Activated naive CD4-positive, alpha-beta T cell treated with anti-CD3 and anti-CD28 coated beads, Interleukin-2, amount 50 U/mL, for 72 hours (primary cell): Measurements from ENCODE around the gene FAM32A. TPM values are rescaled to one million over a fixed set of nuclear protein-coding genes. Genes with fewer than 3 reads are reported as not detected.
"Not testable (repeated sequence)": the region's sequence is repeated elsewhere in the genome, so short reads cannot be mapped to it uniquely, and the experiment has no call there.

Experiments used
- ATAC-seq, 2 donors: fragments of 150-1000 bp; cut with Tn5 transposase; 2 replicates each; pipeline ENCODE4 v1.10.0; 2021; ENCODE audit warnings: mild to moderate bottlenecking in 2 of 2, moderate library complexity in 2 of 2
- DNase-seq, 2 donors: peaks; one replicate each; pipeline ENCODE4 v3.0.0; 2021 to 2022; ENCODE audit warnings: low spot score in 2 of 2
- H3K27ac Mint-ChIP-seq, 2 donors: one replicate each; pipeline ENCODE4 v1.8.0; 2022; ENCODE audit warnings: mild to moderate bottlenecking in 2 of 2, mixed read lengths in 2 of 2
- H3K36me3 Mint-ChIP-seq, 2 donors: one replicate each; pipeline ENCODE4 v1.8.0; 2022; ENCODE audit warnings: mixed read lengths in 2 of 2
- H3K9me3 Mint-ChIP-seq, 2 donors: one replicate each; pipeline ENCODE4 v1.8.0; 2022; ENCODE audit warnings: mixed read lengths in 2 of 2
- total RNA-seq, 2 donors: library from RNA; stranded (reverse); gene quantifications; one replicate each; pipeline ENCODE4 v1.2.3, GENCODE V29; 2022

The FAM32A gene
- total RNA-seq, 2 donors from 2014 or later = 49.9 to 53.2 TPM

DNA sequence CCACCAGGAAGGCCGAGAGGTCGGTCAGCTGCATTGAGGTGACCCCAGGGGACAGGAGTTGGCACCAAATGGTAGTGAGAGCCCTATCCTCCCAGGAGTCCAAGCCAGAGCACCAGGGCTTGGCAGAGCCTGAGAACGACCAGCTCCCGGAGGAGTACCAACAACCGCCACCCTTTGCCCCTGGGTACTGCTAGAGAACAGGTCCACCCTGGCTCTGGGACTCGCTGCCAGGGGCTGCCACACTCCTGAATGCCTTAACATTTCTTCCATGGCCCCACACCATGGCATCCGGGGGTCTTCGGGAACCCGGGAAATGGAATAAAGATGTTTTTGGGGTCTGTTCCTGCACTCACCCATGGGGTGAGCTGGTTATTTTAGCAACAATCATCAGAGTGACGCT is 27.6 kb upstream of the FAM32A start:
- no peak for ATAC-seq
- H3K9me3 Mint-ChIP-seq = no peaks in the 10 kb centered on the region
- H3K27ac Mint-ChIP-seq = no peak overlapping the region
- DNase-seq = no peak
- H3K36me3 Mint-ChIP-seq = peaks cover 23 to 46% of the 10 kb centered on the region in 2 donors

DNA sequence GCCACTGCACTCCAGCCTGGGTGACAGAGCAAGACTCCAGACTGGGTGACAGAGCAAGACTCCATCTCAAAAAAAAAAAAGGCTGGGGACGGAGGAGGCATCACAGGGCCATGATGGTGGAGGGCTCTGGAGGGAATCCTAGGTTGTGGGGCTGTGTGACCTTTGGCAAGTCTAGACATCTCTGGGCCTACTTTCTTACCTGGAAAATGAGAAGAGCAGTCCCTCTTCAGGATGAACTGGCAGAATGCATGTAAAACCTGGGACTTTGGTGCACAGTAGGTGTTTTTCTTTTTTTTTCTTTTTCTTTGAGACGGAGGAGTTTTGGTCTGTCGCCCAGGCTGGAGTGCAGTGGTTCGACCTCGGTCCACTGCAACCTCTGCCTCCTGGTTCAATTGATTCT is 25.6 kb upstream of the FAM32A start:
- DNase-seq (no peak), ATAC-seq (no peak)
- H3K36me3 Mint-ChIP-seq = peaks cover 12 to 29% of the 10 kb centered on the region in 2 donors
- no peak overlapping the region for H3K27ac Mint-ChIP-seq
- no peaks in the 10 kb centered on the region for H3K9me3 Mint-ChIP-seq

DNA sequence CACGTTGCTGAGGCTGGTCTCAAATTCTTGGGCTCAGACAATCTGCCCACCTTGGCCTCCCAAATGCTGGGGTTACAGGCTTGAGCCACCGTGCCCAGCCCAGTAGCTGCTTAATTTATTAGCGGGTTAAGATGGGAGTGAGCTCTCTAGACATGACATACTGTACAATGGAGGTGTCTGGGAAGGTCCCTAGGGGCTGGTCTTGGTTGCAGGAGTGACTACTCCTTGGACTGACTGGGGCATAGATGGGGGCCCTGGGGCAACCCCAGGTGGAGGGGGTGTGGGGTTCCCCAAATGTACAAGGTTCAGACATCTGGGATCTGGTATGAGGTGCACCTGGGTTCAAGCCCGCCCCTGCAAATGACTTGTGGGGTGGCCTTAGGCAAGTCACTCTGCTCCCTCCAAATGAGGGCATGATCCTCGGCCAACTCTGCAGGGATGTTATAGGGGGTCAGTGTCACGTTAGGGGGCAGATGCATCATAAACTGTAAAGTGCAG is 24.7 kb upstream of the FAM32A start:
- H3K27ac Mint-ChIP-seq = peak overlapping the region in 1 of 2 donors; percentile 88
- peak in 1 of 2 donors; percentile 87 for ATAC-seq
- no peaks in the 10 kb centered on the region for H3K9me3 Mint-ChIP-seq
- peaks cover 5 to 22% of the 10 kb centered on the region in 2 donors for H3K36me3 Mint-ChIP-seq
- no peak for DNase-seq

DNA sequence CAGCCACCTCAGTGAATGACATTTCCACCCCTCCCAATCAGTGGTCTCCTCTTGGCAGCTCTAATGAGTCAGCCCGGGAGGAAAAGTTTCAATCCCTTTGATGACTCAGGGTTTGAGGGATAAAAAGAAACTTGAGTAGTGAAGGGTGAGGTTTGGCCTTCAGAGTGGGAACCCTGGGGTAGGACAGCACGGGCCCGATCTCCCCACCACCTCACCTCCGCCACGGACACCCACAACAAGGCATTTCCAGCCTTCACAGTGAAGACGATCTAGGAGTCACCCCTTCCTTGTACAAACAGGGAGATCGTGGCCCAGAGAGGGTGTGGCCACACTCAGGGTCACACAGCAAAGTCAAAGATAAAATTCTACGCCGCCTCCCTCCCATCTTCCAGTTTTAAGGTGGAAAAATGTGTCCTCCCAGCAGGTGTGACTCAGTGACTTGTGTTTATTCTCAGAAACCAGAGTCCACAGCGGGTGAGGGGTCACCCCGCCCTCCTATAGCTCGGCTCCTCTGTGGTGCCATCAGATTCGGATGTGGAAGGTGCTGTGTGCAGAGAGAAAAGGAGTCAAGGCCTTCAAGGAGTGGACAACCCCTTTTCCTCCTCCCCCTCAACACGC is 24.2 kb upstream of the FAM32A start:
- Mint-ChIP-seq H3K27ac (peak overlapping the region; percentile 65 to 88), H3K36me3 (peaks cover 5 to 17% of the 10 kb centered on the region in 2 donors), H3K9me3 (no peaks in the 10 kb centered on the region)
- peak; percentile 87 to 91 for ATAC-seq
- DNase-seq = peak; percentile 56 to 88

DNA sequence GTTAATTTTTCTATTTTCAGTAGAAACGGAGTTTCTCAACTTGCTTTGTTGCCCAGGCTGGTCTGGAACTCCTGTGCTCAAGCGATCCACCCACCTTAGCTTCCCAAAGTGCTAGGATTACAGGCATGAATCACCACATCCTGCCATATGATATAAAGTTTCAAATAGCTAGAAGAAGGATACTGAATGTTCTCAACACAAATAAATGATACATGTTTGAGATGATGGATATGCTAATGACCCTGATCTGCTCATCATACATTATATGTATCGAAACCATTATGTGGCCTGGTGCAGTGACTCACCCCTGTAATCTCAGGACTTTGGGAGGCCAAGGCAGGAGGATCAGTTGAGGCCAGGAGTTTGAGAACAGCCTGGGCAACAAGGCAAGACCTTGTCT is 23.4 kb upstream of the FAM32A start:
- peak; percentile 14 to 35 for ATAC-seq

DNA sequence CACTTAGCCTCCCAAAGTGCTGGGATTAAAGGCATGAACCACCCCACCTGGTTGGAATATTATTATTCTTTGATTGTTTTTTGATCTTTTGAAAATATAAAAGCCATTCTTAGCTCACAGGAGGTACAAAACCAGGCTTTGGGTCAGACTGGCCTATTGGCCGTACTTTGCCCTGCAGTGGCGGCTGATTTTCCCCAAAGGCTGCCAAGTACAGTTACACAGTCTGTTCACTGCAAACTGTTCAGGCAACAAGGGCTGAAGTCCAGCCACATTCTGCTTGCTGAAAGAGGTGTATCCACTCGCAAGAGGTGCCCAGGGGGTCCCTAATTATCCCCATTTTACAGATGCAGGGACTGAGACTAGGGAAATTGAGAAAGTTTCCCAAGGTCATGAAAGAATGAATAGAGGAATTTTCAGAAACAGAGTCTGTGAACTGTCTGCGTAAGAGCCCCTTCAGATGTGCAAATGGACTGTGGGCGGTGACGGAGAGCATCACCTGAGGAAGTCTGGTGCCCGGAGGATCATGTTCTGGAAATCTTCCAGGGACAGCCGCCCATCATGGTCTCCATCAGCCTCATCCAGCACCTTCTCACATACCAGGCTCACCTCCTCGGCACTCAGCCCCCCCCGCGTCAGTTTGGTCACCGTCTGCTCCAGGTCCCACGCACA is 20.9 kb upstream of the FAM32A start:
- Mint-ChIP-seq H3K36me3 (no peaks in the 10 kb centered on the region), H3K9me3 (no peaks in the 10 kb centered on the region), H3K27ac (no peak overlapping the region)
- no peak for ATAC-seq
- no peak for DNase-seq

More for the DNA sequence above, 23.4 kb upstream of the FAM32A start:
- Mint-ChIP-seq H3K36me3 (peaks cover 0 to 10% of the 10 kb centered on the region in 2 donors), H3K27ac (peak overlapping the region; percentile 60 to 88), H3K9me3 (no peaks in the 10 kb centered on the region)
- no peak for DNase-seq

DNA sequence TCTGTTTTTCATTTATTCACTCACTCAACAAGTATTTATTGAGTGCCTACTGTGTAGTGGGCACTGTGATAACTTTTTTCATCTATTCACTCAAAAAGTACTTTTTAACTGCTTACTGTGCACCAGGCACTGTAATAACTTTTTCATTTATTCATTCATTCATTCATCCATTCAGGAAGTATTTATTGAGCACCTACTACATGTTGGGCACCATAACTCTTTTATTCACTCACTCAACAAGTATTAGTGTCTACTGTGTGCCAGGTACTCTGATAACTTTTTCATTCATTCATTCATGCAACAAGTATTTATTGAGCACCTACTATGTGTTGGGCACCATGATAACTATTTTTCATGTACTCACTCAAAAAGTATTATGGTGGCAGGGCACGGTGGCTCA is 18.8 kb upstream of the FAM32A start:
- Mint-ChIP-seq H3K36me3 (no peaks in the 10 kb centered on the region), H3K9me3 (no peaks in the 10 kb centered on the region), H3K27ac (no peak overlapping the region)
- ATAC-seq (no peak), DNase-seq (no peak)

DNA sequence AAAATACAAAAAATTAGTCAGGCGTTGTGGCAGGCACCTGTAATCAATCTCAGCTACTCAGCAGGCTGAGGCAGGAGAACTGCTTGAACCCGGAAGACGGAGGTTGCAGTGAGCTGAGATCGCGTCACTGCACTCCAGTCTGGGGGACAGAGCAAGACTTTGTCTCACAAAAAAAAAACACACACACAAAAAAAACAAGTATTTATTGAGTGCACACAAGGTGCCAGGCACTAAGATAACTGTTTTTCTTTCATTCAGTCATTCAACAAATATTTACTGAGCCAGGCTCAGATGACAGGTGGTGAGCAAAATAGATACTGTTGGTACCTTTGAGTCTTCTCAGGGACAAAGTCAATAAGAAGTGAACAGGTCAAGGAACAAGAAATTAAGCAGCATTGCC is 18.2 kb upstream of the FAM32A start:
- Mint-ChIP-seq H3K36me3 (no peaks in the 10 kb centered on the region), H3K9me3 (no peaks in the 10 kb centered on the region), H3K27ac (no peak overlapping the region)
- no peak for ATAC-seq
- DNase-seq = no peak

DNA sequence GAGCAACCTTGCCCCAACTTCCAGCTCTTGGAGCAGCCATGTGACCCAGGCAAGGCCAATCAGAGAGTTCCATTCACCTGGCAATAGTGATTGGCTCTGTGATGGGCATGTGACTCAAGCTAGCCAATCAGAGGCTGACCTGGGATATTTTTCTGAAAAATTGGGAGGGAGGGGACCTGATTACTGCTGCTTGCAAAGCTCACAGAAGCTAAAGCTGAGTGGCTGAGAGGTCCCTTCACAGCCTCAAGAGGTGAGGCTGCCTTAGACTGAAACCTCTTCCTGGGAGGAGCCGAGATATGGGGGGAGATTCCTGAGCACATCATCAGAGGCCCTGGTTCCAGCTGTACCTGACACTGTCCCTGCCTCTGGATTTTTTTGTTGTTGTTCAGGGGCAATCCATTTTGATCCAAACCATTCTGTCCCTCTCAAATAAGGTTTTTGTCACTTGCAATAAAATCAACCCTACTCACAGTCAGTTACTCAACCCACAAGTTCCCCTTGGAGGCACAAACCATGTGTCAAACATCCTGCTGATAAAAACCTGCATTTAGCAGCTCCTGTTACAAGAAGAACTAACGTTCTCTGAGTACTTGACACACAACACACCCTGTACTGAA is 16.6 kb upstream of the FAM32A start:
- ATAC-seq = peak; percentile 24 to 56
- H3K27ac Mint-ChIP-seq = no peak overlapping the region
- no peaks in the 10 kb centered on the region for H3K36me3 Mint-ChIP-seq
- no peaks in the 10 kb centered on the region for H3K9me3 Mint-ChIP-seq
- DNase-seq = no peak

DNA sequence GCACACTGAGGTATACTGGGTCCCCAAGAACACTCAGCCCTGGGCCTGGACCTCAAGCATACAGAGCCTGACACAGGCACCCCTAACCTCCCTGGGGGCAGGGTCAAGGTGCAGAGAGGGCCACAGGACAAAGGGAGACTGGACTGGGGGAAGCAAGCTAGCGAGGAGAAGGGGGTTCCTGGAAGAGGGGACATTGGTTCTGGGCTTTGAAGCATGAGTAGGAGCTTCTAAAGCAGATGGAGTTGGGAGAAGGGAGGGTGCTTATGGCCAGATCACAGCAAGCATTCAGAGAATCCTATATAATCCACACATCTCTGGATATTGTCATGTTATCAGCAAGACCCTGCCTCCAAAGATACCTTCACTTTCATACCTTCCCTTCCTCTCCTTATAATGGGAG is 15.1 kb upstream of the FAM32A start:
- no peaks in the 10 kb centered on the region for H3K9me3 Mint-ChIP-seq
- no peak for DNase-seq
- H3K36me3 Mint-ChIP-seq = no peaks in the 10 kb centered on the region
- no peak overlapping the region for H3K27ac Mint-ChIP-seq
- ATAC-seq = no peak

DNA sequence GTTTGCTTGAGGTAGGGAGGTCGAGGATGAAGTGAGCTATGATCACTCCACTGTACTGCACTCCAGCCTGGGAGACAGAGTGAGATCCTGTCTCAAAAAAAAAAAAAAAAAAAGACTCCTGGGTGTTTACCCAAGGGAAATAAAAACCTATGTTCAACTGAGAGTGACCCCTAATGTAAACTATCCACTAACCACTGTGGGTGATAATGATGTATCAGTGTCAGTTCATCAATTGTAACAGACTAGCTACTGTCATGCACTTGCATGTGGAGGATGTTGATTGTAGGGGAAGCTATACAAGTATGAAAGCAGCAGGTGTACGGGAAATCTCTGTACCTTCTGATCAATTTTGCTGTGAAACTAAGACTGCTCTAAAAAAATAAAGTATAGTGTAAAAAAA is 9.3 kb upstream of the FAM32A start:
- DNase-seq (no peak), ATAC-seq (no peak)
- no peaks in the 10 kb centered on the region for H3K9me3 Mint-ChIP-seq
- H3K36me3 Mint-ChIP-seq = no peaks in the 10 kb centered on the region
- no peak overlapping the region for H3K27ac Mint-ChIP-seq

DNA sequence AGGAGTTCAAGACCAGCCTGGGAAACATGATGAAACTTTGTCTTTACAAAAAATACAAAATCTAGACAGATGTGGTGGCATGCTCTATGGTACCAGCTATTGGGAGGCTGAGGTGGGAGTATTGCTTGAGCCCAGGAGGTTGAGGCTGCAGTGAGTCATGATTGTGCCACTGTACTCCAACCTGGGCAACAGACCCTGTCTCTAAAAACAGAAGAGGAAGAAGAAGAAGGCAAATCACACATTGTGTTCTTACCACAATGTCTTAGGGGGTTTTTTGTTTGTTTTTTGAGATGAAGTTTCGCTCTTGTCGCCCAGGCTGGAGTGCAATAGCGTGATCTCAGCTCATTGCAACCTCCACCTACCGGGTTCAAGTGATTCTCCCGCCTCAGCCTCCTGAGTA is 6.3 kb upstream of the FAM32A start:
- H3K9me3 Mint-ChIP-seq, ATAC-seq, DNase-seq, H3K27ac Mint-ChIP-seq, H3K36me3 Mint-ChIP-seq: not testable (repeated sequence)

DNA sequence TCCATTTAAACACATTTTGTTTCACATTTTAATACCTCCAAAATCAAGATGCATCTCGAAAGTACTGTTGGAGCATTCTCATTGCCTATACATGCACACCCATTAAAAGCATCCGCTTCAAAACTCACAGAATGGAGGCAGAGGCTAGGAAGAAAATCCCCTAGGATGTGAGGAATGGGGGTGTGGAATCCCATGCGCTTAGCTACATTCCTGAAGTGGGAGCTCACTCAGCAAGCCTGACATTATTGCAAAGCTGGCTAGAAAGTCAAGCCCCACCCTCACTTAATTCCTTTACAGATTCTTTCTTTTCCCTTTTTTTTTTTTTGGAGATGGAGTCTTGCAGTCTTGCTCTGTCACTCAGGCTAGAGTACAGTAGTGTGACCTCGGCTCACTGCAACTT is 4.6 kb upstream of the FAM32A start:
- DNase-seq (no peak), ATAC-seq (no peak)
- peaks cover 5 to 6% of the 10 kb centered on the region in 2 donors for H3K36me3 Mint-ChIP-seq
- H3K9me3 Mint-ChIP-seq = no peaks in the 10 kb centered on the region
- H3K27ac Mint-ChIP-seq = no peak overlapping the region

DNA sequence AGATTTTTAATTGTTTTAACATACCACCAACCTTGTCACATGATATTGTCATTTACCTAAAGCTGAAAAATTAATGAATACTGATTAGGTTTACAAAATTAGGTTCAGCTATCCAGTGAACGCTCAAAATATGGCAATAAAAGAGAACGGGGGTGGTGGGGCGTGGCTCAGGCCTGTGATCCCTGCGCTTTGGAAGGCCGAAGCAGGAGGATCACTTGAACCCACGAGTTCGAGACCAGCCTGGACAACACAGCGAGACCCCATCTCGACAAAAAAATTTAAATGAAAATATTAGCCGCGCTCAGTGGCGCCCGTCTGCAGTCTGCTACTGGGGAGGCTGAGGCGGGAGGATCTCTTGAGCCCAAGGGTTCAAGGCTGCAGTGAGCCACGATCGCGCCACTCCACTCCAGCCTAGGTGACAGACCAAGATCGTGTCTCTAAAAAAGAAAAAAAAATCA is 516 bp upstream of the FAM32A start:
- Mint-ChIP-seq H3K36me3 (peaks cover 6 to 12% of the 10 kb centered on the region in 2 donors), H3K27ac (peak overlapping the region in 1 of 2 donors; percentile 97), H3K9me3 (no peaks in the 10 kb centered on the region)
- ATAC-seq = no peak
- no peak for DNase-seq

DNA sequence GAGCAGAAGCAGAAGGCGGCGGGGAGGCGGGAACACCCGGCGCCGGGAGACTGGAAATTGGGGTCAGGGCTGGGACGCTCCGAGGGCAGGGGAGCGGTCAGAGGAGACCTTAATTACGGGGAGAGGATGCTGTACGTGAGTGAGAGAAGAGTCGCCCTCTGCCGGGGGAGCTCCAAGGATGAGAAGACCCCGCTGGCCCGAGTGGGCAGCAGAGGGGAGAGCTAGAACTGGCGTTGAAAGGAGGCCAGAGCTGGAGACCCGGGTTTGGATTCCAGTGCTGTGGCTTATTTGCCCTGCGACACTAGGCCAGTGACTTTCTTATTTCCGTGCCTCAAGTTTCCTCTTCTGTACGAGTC is 536 bp downstream of the FAM32A start:
- peak; percentile 30 to 31 for ATAC-seq

DNA sequence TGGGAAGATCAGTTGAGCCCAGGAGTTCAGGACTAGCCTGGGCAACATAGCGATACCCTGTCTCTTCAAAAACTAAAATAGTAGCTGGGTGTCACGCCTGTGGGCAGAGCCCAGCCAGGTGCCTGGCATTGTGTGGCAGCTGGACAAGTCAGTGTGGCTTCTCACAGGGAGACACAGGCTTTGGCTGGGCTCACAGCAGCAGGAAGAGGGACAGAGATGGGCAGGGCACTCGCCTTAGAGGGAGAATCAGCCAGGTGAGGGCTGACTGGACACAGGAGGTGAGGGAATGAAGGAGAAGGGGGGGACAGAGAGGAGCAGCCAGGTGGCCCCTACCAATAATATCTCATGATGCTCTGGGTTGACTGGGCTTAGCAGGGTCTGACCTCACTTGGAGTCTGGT is 3.3 kb downstream of the FAM32A start:
- ATAC-seq = no peak

More for the DNA sequence above, 536 bp downstream of the FAM32A start:
- peak overlapping the region; percentile 97 to 99 for H3K27ac Mint-ChIP-seq
- peak in 1 of 2 donors; percentile 42 for DNase-seq
- peaks cover 6 to 12% of the 10 kb centered on the region in 2 donors for H3K36me3 Mint-ChIP-seq
- H3K9me3 Mint-ChIP-seq = no peaks in the 10 kb centered on the region

DNA sequence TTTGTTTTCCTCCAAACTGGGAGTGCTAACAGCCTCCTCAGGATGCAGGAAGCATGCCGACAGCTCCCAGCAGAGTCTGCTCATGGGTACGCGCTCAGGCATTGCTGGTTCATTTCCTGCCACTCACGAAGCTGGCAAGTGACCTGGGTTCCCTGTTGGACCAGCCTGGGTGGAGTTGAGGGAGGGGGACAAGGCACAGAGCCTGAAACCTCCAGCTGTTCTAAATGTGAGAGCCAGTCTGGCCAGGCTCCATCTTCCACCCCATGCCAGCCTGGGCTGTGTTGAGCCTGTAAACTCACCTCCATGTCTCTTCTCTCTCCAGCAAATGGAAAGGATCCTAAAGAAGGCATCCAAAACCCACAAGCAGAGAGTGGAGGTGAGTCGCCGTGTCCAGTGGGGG is 5.0 kb downstream of the FAM32A start:
- no peak for ATAC-seq
- no peak for DNase-seq
- Mint-ChIP-seq H3K27ac (no peak overlapping the region), H3K9me3 (no peaks in the 10 kb centered on the region), H3K36me3 (peaks cover 4 to 10% of the 10 kb centered on the region in 2 donors)

More for the DNA sequence above, 3.3 kb downstream of the FAM32A start:
- Mint-ChIP-seq H3K36me3 (peaks cover 6 to 12% of the 10 kb centered on the region in 2 donors), H3K9me3 (no peaks in the 10 kb centered on the region), H3K27ac (peak overlapping the region; percentile 57 to 92)
- no peak for DNase-seq
